Endodermal cell (in vitro differentiated cells): Measurements from ENCODE around the gene DYNC2LI1. TPM values are rescaled to one million over a fixed set of nuclear protein-coding genes. Genes with fewer than 3 reads are reported as not detected.

Experiments
- DNase-seq: peaks from one replicate; pipeline ENCODE4 v3.0.0-alpha.2; 2017
- H3K27ac ChIP-seq: 2 replicates; pipeline ENCODE4 v1.5.1; 2013; ENCODE audit warnings: mild to moderate bottlenecking, low read depth, low read length, moderate library complexity
- H3K27me3 ChIP-seq: 2 replicates; pipeline ENCODE4 v1.6.1; 2013; ENCODE audit warnings: mild to moderate bottlenecking, low read length, moderate library complexity; ENCODE audit not compliant: insufficient read depth, control insufficient read depth, poor library complexity, severe bottlenecking
- H3K36me3 ChIP-seq: 2 replicates; pipeline ENCODE4 v1.7.0; 2013; ENCODE audit warnings: mild to moderate bottlenecking, low read length, moderate library complexity; ENCODE audit not compliant: control insufficient read depth, insufficient read depth
- H3K4me1 ChIP-seq: one replicate; pipeline ENCODE4 v1.7.0; 2013; ENCODE audit warnings: low read length; ENCODE audit not compliant: control insufficient read depth, insufficient read depth
- H3K4me3 ChIP-seq: 2 replicates; pipeline ENCODE4 v1.5.1; 2013; ENCODE audit warnings: mild to moderate bottlenecking, low read length, moderate library complexity
- H3K9ac ChIP-seq: 2 replicates; pipeline ENCODE4 v1.6.1; 2013; ENCODE audit warnings: mild to moderate bottlenecking, low read length, moderate library complexity; ENCODE audit not compliant: poor library complexity, severe bottlenecking; ENCODE audit errors: extremely low read depth
- H3K9me3 ChIP-seq: 2 replicates; pipeline ENCODE4 v1.6.1; 2013; ENCODE audit warnings: mild to moderate bottlenecking, low read length, moderate library complexity; ENCODE audit not compliant: control insufficient read depth
- H3K27ac Mint-ChIP-seq: 2 replicates; pipeline ENCODE4 v1.8.0; 2020; ENCODE audit warnings: mixed read lengths
- H3K27me3 Mint-ChIP-seq: 2 replicates; pipeline ENCODE4 v1.8.0; 2021; ENCODE audit warnings: mild to moderate bottlenecking, mixed read lengths; ENCODE audit not compliant: insufficient read depth
- H3K36me3 Mint-ChIP-seq: 2 replicates; pipeline ENCODE4 v1.8.0; 2020; ENCODE audit warnings: low read depth, mixed read lengths
- H3K4me1 Mint-ChIP-seq: 2 replicates; pipeline ENCODE4 v1.8.0; 2020; ENCODE audit warnings: mixed read lengths
- H3K4me3 Mint-ChIP-seq: 2 replicates; pipeline ENCODE4 v1.8.0; 2020; ENCODE audit warnings: mild to moderate bottlenecking, moderate library complexity, mixed read lengths
- H3K9me3 Mint-ChIP-seq: 2 replicates; pipeline ENCODE4 v1.8.0; 2020; ENCODE audit warnings: mild to moderate bottlenecking, mixed read lengths
- CTCF ChIP-seq: fragments of 200-600 bp; sonication (generic); conservative IDR thresholded peaks from 2 replicates; pipeline ENCODE4 v1.5.0; 2021; ENCODE audit warnings: antibody characterized with exemption, mild to moderate bottlenecking
- WGBS, 2 experiments: methylation state at CpG; one replicate each; pipeline versions ENCODE4 v1.1.5 to v1.1.7; 2013; ENCODE audit warnings: missing lambda C conversion rate in 2 of 2, mixed read lengths in 1 of 2; ENCODE audit not compliant: insufficient coverage in 1 of 2, insufficient read length in 1 of 2; 5-methylcytosine and 5-hydroxymethylcytosine counted together
- total RNA-seq, 2 donors: library from RNA; stranded (reverse); fragmentation: NEBNext Ultra II Directional in 1 of 2; extraction: Animal tissue kit (Norgen Biotek cat#: 25700) in 1 of 2; gene quantifications; 2 replicates in 1 of 2; 3 replicates in 1 of 2; pipeline ENCODE4 v1.2.1, GENCODE V29; 2021

Gene DYNC2LI1
- total RNA-seq, 2 donors from 2014 or later: 17.1 to 39.7 TPM

DNA sequence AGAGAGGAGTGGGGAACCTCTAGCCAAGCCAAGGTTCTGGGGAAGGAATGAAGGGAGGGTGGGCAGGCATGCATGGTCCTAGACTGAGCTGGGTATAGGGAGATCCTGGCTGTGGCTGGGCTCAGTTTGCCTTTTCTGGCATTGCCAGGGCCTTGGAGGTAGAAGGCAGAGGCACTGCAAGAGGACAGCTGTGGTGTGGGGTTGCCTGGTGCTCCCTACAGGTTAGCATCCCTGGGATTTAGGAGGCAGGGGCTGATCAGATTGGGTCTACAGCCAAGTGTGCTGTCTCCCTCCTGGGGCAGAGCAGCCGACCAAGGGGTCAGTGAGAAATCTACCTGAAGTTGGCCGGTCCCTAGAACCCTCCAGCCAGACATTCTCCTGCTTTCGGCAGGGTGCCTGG is 80.8 kb downstream of the DYNC2LI1 start:
- no peaks in the 10 kb centered on the region for H3K4me1 Mint-ChIP-seq
- WGBS, 2 experiments: 91 to 93% methylated on average over 3 of the region's 3 CpGs
- Histone ChIP-seq H3K9me3 (peaks cover 38% of the 10 kb centered on the region), H3K9ac (no peak overlapping the region), H3K27me3 (peaks cover 75% of the 10 kb centered on the region), H3K4me3 (no peak overlapping the region), H3K4me1 (no peaks in the 10 kb centered on the region), H3K36me3 (no peaks in the 10 kb centered on the region), H3K27ac (no peak overlapping the region)
- no peak for DNase-seq
- no peak overlapping the region for H3K4me3 Mint-ChIP-seq
- H3K27ac Mint-ChIP-seq: no peak overlapping the region
- no peaks in the 10 kb centered on the region for H3K36me3 Mint-ChIP-seq
- H3K27me3 Mint-ChIP-seq: peaks cover 55% of the 10 kb centered on the region
- H3K9me3 Mint-ChIP-seq: peaks cover 2% of the 10 kb centered on the region
- TF ChIP-seq CTCF: no peak

GRCh38 chr2:43855292-43855691 is 81.5 kb downstream of the DYNC2LI1 start:
- Mint-ChIP-seq H3K4me1 (no peaks in the 10 kb centered on the region), H3K27me3 (peaks cover 60% of the 10 kb centered on the region), H3K27ac (no peak overlapping the region), H3K4me3 (no peak overlapping the region), H3K36me3 (no peaks in the 10 kb centered on the region), H3K9me3 (peaks cover 4% of the 10 kb centered on the region)
- H3K4me3 ChIP-seq: no peak overlapping the region
- H3K9me3 ChIP-seq: peaks cover 41% of the 10 kb centered on the region
- peaks cover 82% of the 10 kb centered on the region for H3K27me3 ChIP-seq
- H3K9ac ChIP-seq: no peak overlapping the region
- no peak for TF ChIP-seq CTCF
- H3K4me1 ChIP-seq: no peaks in the 10 kb centered on the region
- no peaks in the 10 kb centered on the region for H3K36me3 ChIP-seq
- no peak for DNase-seq
- 87 to 92% methylated on average over 2 of the region's 2 CpGs for WGBS, 2 experiments
- H3K27ac ChIP-seq: no peak overlapping the region

Other genes with a start within 250 kb of the DYNC2LI1 start
- 10 to 100 TPM; 32.8 to 35.0 TPM for gene THADA, start 178.0 kb upstream of the DYNC2LI1 start, total RNA-seq
- 1 to 10 TPM; 5.0 to 5.3 TPM for gene PLEKHH2, start 136.8 kb upstream of the DYNC2LI1 start, total RNA-seq
- gene C1GALT1C1L, start 97.6 kb upstream of the DYNC2LI1 start, total RNA-seq: not detected
- not detected for gene ABCG5, start 64.8 kb downstream of the DYNC2LI1 start, total RNA-seq
- gene ABCG8, start 64.9 kb downstream of the DYNC2LI1 start, total RNA-seq: not detected
- 100 to 1,000 TPM; 117 to 135 TPM for gene LRPPRC, start 221.9 kb downstream of the DYNC2LI1 start, total RNA-seq